Lower lobe of right lung (tissue), 2 donors: ENCODE measurements around the gene ATG101. TPM values are rescaled to one million over a fixed set of nuclear protein-coding genes. Genes with fewer than 3 reads are reported as not detected.
A peak's percentile ranks its signal among the peaks of the same experiment; 100 is the strongest.

ENCODE experiments used
- ATAC-seq, 2 donors: fragments of 200-7000 bp; cut with Tn5 transposase; one replicate each; pipeline ENCODE4 v1.9.1; 2020 to 2022; ENCODE audit warnings: mild to moderate bottlenecking in 2 of 2, moderate library complexity in 2 of 2
- DNase-seq: peaks from one replicate; pipeline ENCODE4 v3.0.0-alpha.2; 2020
- H3K27ac ChIP-seq: fragments of 200-600 bp; one replicate; pipeline ENCODE4 v1.8.0; 2022
- H3K27me3 ChIP-seq: fragments of 200-600 bp; one replicate; pipeline ENCODE4 v1.8.0; 2022; ENCODE audit warnings: low read depth
- H3K36me3 ChIP-seq: fragments of 200-600 bp; one replicate; pipeline ENCODE4 v1.8.0; 2022; ENCODE audit warnings: mild to moderate bottlenecking
- H3K4me1 ChIP-seq: fragments of 200-600 bp; one replicate; pipeline ENCODE4 v1.8.0; 2022
- H3K4me3 ChIP-seq: fragments of 200-600 bp; one replicate; pipeline ENCODE4 v1.8.0; 2022; ENCODE audit warnings: mild to moderate bottlenecking
- H3K9me3 ChIP-seq: fragments of 200-600 bp; one replicate; pipeline ENCODE4 v1.8.0; 2022
- intact Hi-C: fragments of 100-400 bp; cut with DNase I; formaldehyde crosslinking; loops from one replicate; pipeline ENCODE4 v1.11.0; 2022
- total RNA-seq: library from RNA; stranded (reverse); fragmentation: NEBNext Ultra II Directional; extraction: Animal tissue kit (Norgen Biotek cat#: 25700); gene quantifications from one replicate; pipeline ENCODE4 v1.2.1, GENCODE V29; 2021
- TF ChIP-seq, protein P1 (sequence below): fragments of 200-600 bp; IDR thresholded peaks from one replicate; pipeline ENCODE4 v1.8.0; 2022; ENCODE audit warnings: antibody characterized with exemption, mild to moderate bottlenecking
- donor health status: DM: no; HTN: yes; CAD: no; lungs with severe emphysema.

ATG101 gene
- total RNA-seq, 1 donor from 2014 or later, result 31.8 TPM

DNA sequence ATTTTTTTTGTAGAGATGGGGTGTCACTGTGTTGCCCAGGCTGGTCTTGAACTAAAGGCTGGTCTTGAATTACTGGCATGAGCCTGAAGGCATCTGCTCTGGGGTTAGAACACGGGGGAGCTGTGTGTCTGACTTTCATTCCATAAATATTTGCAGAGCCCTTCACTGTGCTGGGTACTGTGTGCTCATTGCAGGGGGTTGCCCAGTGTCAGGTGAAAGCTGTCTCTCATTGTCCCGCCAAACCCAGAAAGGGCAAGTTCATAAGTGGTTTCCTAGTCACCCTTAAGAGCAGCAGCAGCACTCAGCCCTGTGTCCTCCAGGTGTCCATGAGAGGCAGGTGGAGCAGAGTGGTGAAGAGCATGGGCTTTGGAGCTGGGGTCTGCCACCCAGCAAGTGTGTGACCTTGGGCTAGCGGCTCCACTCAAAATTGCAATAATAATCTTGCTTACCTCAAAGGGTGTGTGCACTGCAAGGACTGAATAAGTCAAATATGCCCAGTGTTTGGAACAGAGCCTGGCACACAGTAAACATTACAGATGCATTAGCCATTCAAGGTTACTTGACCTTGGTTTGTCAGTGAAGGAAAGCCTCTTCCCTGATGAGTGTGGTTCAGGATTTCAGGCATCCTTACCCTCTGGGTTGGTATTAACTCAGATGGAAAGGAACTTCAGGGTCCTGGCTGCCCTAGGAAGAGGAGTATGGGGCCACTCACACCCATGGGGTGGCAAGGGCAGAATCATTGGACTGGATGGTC is 5.4 kb downstream of the ATG101 start:
- intact Hi-C loops, result no loop called here
- peak; percentile 28 to 57 for ATAC-seq
- peak overlapping the region; percentile 31 for H3K27ac ChIP-seq

GRCh38 chr12:52076811-52077210 is 7.0 kb downstream of the ATG101 start:
- H3K27ac ChIP-seq, result no peak overlapping the region
- peaks cover 41% of the 10 kb centered on the region for H3K4me1 ChIP-seq
- H3K27me3 ChIP-seq, result no peaks in the 10 kb centered on the region
- DNase-seq (no peak), ATAC-seq (no peak)
- intact Hi-C loops, result no loop called here
- no peak overlapping the region for H3K4me3 ChIP-seq
- TF ChIP-seq, protein P1, sequence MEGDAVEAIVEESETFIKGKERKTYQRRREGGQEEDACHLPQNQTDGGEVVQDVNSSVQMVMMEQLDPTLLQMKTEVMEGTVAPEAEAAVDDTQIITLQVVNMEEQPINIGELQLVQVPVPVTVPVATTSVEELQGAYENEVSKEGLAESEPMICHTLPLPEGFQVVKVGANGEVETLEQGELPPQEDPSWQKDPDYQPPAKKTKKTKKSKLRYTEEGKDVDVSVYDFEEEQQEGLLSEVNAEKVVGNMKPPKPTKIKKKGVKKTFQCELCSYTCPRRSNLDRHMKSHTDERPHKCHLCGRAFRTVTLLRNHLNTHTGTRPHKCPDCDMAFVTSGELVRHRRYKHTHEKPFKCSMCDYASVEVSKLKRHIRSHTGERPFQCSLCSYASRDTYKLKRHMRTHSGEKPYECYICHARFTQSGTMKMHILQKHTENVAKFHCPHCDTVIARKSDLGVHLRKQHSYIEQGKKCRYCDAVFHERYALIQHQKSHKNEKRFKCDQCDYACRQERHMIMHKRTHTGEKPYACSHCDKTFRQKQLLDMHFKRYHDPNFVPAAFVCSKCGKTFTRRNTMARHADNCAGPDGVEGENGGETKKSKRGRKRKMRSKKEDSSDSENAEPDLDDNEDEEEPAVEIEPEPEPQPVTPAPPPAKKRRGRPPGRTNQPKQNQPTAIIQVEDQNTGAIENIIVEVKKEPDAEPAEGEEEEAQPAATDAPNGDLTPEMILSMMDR, result no peak
- no peaks in the 10 kb centered on the region for H3K9me3 ChIP-seq
- H3K36me3 ChIP-seq, result peaks cover 72% of the 10 kb centered on the region

More for the DNA sequence above, 5.4 kb downstream of the ATG101 start:
- no peaks in the 10 kb centered on the region for H3K9me3 ChIP-seq
- no peaks in the 10 kb centered on the region for H3K27me3 ChIP-seq
- no peak overlapping the region for H3K4me3 ChIP-seq
- H3K36me3 ChIP-seq, result peaks cover 72% of the 10 kb centered on the region
- TF ChIP-seq, protein P1, result no peak
- peaks cover 40% of the 10 kb centered on the region for H3K4me1 ChIP-seq
- DNase-seq, result peak; percentile 37

- Histone ChIP-seq H3K27ac (no peak overlapping the region), H3K9me3 (no peaks in the 10 kb centered on the region), H3K4me3 (no peak overlapping the region), H3K27me3 (no peaks in the 10 kb centered on the region), H3K4me1 (peaks cover 48% of the 10 kb centered on the region), H3K36me3 (peaks cover 59% of the 10 kb centered on the region)
- DNase-seq (no peak), ATAC-seq (no peak)
- intact Hi-C loops, result no loop called here
- TF ChIP-seq, protein P1, result no peak
Observed at GRCh38 chr12:52078276-52078675, 8.5 kb downstream of the ATG101 start.

GRCh38 chr12:52079576-52080402 is 10.0 kb downstream of the ATG101 start, which contains the start of gene SMIM41:
Gene SMIM41, plus strand, starts transcription at chr12:52079704. Its CDS starts 76 bp downstream, at chr12:52079780.
- DNase-seq (peak; percentile 43), ATAC-seq (peak in 1 of 2 donors; percentile 6)
- intact Hi-C loops, result loop anchor here (5.0 kb wide), 1 partner anchor 52 kb away; no protein-coding TSS in a partner anchor
- H3K4me1 ChIP-seq, result peaks cover 37% of the 10 kb centered on the region
- peak within 1 kb of the TSS; percentile 81 for H3K27ac ChIP-seq
- TF ChIP-seq, protein P1, result no peak
- peaks cover 45% of the 10 kb centered on the region for H3K36me3 ChIP-seq
- H3K9me3 ChIP-seq, result no peaks in the 10 kb centered on the region
- H3K27me3 ChIP-seq, result no peaks in the 10 kb centered on the region
- peak within 1 kb of the TSS; percentile 49 for H3K4me3 ChIP-seq

- Histone ChIP-seq H3K4me3 (peak overlapping the region; percentile 49), H3K27me3 (no peaks in the 10 kb centered on the region), H3K36me3 (peaks cover 37% of the 10 kb centered on the region), H3K9me3 (no peaks in the 10 kb centered on the region), H3K4me1 (peaks cover 34% of the 10 kb centered on the region), H3K27ac (peak overlapping the region; percentile 81)
- intact Hi-C loops, result loop anchor here (5.0 kb wide), 1 partner anchor 53 kb away; no protein-coding TSS in a partner anchor
- peak; percentile 19 to 27 for ATAC-seq
- DNase-seq, result no peak
- TF ChIP-seq, protein P1, result no peak
Observed at GRCh38 chr12:52080403-52081251, 10.8 kb downstream of the ATG101 start.
